Measurements from ENCODE around the gene NUDT13.

DNA sequence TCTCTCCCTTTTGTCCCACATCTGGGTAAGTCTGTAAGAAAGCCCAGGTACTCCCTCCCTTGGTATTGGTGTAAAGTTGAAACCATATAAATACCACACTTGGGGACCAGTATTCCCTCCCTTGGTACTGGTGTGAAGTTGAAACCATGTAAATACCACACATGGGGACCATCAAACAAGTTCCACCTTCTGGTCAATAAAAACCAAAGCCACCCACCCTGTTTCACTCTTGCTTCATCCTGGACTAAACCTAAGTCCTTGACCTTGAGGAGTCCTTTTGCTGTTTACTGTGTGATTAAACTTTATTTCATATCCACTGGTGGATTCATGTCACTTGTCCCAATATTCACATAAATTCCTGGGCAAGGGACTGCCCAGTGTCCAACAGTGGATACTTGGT, 22.0 kb upstream of the NUDT13 start:
- TF ChIP-seq, protein P1, sequence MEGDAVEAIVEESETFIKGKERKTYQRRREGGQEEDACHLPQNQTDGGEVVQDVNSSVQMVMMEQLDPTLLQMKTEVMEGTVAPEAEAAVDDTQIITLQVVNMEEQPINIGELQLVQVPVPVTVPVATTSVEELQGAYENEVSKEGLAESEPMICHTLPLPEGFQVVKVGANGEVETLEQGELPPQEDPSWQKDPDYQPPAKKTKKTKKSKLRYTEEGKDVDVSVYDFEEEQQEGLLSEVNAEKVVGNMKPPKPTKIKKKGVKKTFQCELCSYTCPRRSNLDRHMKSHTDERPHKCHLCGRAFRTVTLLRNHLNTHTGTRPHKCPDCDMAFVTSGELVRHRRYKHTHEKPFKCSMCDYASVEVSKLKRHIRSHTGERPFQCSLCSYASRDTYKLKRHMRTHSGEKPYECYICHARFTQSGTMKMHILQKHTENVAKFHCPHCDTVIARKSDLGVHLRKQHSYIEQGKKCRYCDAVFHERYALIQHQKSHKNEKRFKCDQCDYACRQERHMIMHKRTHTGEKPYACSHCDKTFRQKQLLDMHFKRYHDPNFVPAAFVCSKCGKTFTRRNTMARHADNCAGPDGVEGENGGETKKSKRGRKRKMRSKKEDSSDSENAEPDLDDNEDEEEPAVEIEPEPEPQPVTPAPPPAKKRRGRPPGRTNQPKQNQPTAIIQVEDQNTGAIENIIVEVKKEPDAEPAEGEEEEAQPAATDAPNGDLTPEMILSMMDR (IDR thresholded peaks at IDR 0.05; ENCODE audit: borderline replicate concordance, extremely low read depth, low read length, poor library complexity, severe bottlenecking): no peak
- no peak for TF ChIP-seq EZH2 (IDR thresholded peaks at IDR 0.05; ENCODE audit: borderline replicate concordance, low read depth, low read length, severe bottlenecking)
